ENCODE measurements around the gene TLN1.

Gene TLN1

DNA sequence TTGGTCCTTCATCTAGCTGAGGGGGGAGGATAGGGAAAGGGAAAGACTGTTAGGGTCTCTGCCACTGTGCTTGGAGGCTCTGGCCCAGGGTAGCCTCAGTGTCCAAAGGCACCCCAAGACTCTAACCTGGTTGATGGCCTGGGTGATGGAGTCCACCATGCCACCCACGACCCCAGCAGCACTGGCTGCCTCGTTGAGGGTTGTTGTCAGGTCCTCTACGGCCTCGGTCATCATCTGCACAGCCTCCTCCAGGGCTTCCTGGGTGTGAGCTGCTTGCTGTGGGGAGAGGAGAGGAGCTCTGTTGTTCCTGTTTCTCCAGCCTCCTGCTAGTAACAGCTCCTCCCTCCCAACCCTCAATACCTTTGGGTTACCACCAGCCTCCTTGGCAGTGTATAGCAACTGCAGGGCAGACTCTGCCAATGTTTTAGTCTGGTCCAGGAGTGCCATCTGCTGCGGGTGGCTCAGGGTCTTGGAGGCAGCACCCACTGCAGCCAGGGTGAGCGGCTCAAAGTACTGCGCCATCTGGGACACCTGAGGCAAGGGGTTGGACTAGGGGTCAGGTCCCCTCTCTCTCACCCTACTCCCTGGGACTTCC lies 26.1 kb downstream of the TLN1 start:
- DNase-seq (ENCODE audit: low spot score): no peak
- no peak for FAIRE-seq

DNA sequence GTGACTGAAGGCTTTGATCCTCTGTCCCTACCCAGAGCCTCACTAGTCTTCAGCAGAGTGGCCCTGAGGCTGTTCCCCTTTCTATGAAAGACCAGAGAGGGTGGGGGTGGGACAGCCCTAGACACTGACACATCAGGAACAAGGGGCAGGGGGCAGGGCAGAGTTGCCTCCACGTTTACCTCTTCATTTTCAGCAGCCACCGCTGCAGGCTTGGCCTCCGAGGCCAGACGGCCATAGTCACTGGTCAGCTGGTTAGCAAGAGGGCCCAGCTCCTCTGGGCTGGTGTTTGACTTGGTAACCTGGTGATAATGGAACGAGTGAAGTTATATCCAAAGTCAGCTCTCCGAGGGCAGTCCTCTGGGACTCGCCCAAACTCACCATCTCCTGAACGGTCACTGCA lies 26.6 kb downstream of the TLN1 start:
- FAIRE-seq (no peak), DNase-seq (ENCODE audit: low spot score) (no peak)

DNA sequence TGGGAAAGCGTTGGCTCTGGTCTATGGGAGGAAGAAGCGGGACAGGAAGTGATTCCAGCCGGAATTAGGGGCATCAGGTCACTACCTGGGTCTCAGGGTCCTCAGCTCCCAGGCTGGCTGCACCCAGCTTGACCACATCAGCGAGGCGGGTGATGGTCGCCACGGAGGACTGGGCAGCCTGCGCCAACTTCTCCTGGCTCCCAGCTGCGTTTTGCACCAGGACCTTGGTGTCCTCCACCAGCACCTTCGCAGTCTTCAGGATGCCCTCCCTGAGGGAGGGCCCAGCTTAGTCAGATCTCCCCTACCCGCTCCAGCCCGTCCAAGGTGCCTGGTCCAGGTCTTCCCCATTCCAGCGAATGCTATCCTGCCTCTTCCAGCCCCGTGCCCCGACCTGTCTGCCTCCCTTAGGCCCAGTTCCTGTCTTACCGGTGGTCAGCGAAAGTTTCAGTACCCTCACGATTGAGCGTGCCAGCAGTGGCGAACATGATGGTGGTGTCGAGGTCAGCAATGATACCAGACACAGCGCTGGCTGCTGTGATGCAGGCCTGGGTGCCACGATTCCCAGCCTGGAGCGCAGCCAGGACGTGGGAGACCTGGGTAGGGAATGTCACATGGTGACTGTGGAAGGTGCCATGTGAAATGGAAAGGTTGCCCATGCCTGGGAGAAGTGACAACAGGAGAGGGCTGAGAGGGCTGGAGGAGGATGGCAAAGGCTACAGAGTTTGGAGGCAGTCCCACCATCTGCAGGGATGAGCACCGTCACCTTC lies 27.9 kb downstream of the TLN1 start:
- DNase-seq (ENCODE audit: low spot score) (no peak), FAIRE-seq (peak; percentile 77)

DNA sequence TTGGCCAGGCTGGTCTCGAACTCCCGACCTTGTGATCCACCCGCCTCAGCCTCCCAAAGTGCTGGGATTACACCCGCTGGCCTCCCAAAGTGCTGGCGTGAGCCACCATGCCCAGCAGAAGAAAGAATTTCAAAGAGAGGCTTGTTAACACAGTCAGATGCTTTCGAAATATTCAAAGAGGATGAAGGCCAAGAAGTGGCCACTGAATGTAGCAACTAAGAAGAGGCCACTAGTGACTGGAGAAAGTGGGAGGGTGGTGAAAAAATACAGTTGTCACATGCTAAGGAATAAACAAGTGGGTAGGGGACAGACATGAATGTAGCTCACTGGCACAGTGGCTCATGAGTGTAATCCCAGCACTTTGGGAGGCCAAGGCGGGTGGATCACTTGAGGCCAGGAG lies 29.3 kb downstream of the TLN1 start:
- FAIRE-seq (no peak), DNase-seq (ENCODE audit: low spot score) (no peak)

DNA sequence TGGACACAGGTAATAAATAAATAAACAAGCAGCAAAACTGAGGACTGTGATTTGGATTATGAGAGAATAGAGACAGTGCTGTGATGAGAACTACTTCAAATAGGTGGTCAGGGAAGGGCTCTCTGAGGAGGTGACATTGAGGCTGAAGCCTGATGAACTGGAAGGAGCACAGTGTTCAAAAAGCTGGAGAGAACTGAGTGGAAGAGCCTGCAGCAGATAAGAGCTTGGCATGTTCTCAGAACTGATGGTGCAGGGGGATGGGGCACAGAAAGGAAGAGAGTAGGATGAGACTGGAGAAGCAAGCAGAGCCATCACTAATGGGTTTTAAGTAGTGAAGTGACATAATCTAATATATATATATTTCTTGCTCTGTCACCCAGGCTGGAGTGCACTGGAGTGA lies 31.1 kb downstream of the TLN1 start:
- DNase-seq (ENCODE audit: low spot score) (no peak), FAIRE-seq (no peak)

- no peak for DNase-seq (ENCODE audit: low spot score)
Observed at GRCh38 chr9:35700031-35700430, 32.0 kb downstream of the TLN1 start.

GRCh38 chr9:35698231-35698630 lies 33.8 kb downstream of the TLN1 start:
- FAIRE-seq: no peak
- no peak for DNase-seq (ENCODE audit: low spot score)

More at GRCh38 chr9:35700031-35700430, 32.0 kb downstream of the TLN1 start:
- FAIRE-seq: no peak

GRCh38 chr9:35697486-35697885 lies 34.5 kb downstream of the TLN1 start:
- DNase-seq (ENCODE audit: low spot score) (no peak), FAIRE-seq (no peak)

DNA sequence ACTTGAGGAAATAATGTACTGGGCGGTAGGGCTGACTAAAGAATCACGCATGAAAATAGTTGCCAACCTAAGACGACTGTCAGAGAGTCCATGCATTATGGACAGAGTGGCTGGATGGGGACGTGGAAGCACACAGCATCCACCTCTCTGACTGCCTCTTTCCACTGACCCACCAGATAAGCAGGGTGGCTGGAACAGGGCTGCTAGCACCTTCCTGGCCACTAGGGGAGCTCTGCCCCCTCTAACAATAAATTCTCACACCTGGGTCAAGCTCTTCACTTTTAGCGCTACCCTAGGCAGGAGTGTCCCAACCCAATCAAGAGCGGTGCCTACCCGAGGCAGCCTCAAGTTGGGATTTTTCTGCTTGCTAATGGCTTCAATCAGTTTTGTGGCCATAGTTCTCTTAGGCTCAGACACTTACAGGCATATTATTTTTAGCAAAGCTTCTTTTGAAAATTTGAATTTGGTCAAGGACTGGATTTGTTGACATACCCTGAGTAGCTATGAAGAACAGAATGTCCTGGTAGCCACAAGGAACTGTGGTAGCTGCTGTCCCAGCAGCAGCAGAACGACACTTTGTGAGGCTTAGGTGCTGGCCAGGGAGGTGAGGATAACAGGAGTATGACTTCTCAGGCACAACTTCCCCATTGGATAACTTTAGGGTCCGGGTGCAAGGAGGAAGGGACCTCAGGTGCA lies 35.3 kb downstream of the TLN1 start:
- DNase-seq (ENCODE audit: low spot score) (peak; percentile 74), FAIRE-seq (no peak)

DNA sequence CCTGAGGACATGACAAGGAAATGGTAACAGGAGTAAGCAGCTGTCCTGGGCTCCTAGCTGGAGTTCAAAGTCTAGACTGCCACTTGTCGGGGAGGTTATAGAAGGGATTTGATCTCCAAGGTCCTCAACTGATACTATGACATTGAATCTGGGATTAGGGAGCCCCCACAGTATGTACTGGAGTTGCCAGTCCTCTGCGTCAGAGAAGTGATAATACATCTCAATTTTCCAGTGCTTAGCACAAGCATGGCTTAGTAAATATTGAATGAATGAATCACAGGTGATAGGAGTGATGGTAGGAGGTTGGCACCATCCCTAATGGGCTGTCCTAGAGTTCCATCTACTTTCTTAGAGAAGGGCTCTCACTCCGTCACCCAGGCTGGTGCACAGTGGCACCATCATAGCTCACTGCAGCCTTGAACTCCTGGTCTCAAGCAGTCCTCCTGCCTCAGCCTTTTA lies 36.0 kb downstream of the TLN1 start:
- DNase-seq (ENCODE audit: low spot score): no peak
- FAIRE-seq: peak; percentile 30

DNA sequence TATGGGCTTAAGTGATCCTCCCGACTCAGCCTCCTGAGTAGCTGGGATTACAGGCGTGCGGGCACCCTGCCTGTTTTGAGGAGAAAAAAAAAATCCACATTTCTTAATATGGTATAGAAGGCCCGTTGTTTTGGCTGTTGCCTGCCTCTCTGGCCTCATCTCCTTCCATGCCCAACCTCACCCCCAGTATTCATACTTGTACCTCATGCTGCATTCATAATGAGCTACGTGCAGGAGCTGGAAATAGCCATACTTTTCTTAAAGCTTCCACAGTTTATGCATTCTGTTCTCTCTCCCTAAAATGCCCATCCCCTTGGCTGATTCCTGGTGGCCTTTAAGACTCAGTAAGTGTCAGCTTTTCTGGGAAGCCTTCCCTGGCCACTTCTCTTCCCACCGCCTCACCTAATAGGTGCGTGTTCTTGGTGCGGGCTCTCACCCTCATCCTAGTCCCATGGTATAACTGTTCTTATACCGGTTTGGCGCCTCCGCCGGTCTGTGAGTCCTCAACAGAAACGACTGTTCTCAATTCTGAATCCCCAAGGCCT lies 40.2 kb downstream of the TLN1 start:
- DNase-seq (ENCODE audit: low spot score): no peak

DNA sequence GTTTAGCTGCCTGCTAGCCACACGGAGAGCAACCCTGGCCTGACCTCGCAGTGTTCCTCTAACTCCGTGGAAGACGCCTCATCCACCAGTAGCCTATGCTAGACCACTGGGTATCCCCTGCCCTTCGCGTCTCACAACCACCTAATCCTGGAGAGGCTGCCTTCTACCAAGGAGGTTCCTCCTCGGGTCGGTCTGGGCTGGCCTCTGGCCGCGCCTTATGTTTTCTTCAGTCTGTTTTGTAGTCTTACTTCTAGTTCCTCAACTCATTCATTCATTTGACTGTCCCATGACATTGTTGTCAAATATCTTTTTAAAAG lies 40.7 kb downstream of the TLN1 start:
- FAIRE-seq (peak; percentile 77), DNase-seq (ENCODE audit: low spot score) (no peak)

More for the DNA sequence above, 40.2 kb downstream of the TLN1 start:
- no peak for FAIRE-seq

DNA sequence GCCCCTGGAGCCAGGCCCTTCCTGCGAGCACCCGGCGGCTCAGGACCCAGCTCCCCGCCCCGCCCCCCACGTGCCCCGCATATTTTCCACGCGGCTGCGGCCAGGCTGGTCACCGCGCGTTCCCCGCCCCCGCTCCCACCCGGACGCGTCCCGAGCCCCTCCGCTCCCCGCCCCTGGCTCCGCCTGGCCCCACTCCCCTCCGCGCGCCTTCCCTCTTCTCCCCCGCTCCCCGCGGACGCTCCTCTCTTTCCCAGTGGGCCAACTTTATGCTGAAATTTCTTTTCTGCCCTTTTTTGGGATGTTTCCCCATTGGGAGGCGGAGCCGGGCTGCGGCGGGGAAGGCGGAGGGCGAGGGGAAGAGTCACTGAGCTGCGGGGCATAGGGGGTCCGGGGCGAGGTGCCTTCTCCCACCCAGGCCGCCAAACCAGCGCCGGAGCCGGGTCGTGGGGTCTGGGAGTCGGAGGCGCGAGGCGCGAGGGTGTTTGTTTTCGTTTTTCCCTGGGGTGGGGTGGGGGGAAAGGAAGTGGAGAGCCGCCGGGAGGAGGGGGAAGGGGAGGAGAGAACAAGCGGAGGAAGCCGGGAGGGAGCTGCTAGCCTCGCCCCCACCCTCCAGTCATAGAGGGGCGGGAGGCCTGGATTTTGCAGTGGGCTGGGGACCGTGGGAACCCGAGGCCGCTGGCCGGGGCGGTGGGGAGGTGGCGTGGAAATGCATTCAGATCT lies 41.2 kb downstream of the TLN1 start:
- FAIRE-seq (peak; percentile 17), DNase-seq (ENCODE audit: low spot score) (peak; percentile 85)

DNA sequence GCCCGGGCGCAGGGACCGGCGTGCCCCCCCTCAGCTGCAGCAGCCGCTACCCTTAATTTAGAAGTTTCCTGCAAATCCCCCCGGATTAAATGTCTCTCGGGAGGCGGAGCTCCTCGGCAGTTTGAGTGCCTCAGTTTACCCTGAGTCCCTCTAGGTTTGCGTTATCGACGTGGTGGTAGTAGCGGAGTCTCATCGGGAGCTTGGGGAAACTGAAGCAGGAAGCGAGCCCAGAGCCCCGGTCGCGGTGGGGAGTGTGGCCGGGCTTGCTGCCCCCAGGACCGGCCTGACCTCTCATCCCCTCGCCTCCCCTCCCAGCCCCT lies 41.7 kb downstream of the TLN1 start:
- DNase-seq (ENCODE audit: low spot score) (no peak), FAIRE-seq (no peak)

DNA sequence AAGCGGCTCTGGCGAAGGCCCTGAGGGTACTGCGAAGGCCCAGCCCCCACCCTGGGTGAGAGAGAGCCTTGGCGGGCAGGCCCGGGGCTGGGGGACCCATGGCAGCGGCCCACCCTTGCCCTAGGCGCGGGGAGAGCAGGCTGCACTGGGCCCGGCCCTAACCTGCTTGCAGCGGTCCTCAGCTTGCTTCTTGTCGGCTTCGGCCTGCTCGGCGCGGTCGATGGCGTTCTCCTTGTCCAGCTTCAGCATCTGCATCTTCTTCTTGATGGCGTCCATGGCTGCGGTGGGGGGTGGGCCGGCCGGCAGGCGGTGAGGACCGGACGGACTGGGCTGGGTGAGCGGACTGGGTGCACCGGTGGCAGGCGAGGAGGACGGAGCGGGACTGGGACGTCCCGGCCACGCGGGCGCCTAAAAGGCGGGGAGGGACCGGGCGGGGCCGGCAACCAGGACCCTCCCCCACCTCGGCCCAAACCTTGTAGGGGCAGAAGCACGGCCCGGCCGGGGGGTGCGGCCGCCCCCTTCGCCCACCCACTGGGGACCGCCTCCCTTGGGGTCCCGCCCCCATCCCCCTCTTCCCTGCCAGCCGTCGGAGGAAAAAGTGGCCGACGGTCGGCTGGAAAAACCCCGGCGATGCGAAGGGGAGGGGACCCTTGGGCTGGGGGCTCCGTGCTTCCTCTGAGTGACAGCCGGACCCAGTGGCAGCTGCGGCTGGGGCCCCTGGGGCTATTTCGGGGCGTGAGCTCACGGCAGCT lies 42.3 kb downstream of the TLN1 start, which contains the start of gene TPM2:
Gene TPM2, minus strand, starts transcription at position 384 of the 752 bp plus-strand sequence. Its CDS starts 108 bp downstream, at position 276.
- DNase-seq (ENCODE audit: low spot score): peak; percentile 88
- peak; percentile 97 for FAIRE-seq

GRCh38 chr9:35688558-35689541 lies 43.1 kb downstream of the TLN1 start:
- DNase-seq (ENCODE audit: low spot score) (peak; percentile 64), FAIRE-seq (peak; percentile 5)

DNA sequence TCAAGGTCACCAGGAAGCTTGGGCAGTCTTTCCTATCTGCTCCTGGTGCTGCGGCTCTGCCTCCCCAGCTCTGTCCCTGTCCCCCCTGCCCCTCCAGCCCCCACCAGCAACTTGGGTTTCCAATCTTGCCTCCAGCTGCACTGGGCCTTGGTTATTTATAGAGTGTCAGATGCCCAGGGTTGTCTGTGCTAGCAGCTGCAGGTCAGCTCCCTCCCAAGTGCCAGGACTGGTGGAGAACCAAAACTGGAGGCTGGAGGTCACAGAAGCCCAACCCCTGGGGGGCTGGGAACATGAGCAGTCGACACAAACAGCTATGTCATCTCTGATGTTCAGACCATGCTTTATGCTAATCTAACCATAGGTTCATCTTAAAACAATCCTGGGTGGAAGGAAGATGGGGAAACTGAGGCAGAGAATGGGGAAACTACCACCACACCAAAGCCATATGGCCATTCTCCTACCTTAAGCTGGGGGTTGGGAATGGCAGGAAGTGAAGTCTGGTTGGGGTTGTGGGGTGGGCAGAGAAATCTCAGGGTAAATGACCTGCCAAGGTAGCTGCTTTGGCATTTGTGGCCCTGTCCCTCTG lies 43.9 kb downstream of the TLN1 start:
- DNase-seq (ENCODE audit: low spot score): no peak
- no peak for FAIRE-seq

DNA sequence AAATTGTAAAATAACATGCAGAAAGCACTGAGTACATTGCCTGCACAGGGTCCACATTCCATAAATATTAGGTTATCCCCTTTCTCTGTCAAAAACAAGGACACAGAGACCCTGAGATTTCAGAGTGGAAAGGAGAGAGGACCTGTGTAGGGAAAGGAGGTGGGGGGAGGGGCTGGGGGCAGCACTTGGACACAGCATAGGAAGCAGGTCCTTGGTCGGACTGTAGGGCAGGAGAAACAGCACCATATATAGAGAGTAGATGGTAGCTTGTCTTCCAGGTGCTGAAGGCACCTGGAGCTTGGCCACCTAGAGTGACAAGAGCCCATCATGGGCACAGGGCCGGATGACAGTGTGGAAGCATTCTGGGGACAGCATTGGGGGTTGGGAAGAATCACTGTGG lies 44.7 kb downstream of the TLN1 start:
- DNase-seq (ENCODE audit: low spot score) (peak; percentile 44), FAIRE-seq (no peak)
